SK-N-MC (cell line): Measurements from ENCODE around the gene IFT172.

Experiments used
- EZH2 ChIP-seq: fragments of 200-600 bp; sonication (generic); IDR thresholded peaks from one replicate; pipeline ENCODE4 v1.6.1; 2017; ENCODE audit warnings: antibody characterized with exemption
- FOXP2 ChIP-seq: optimal IDR thresholded peaks from 2 replicates; pipeline ENCODE3; 2011; ENCODE audit warnings: mild to moderate bottlenecking, moderate library complexity; ENCODE audit not compliant: insufficient read depth; ENCODE audit errors: extremely low read length, control extremely low read depth
- POLR2AphosphoS5 ChIP-seq: IDR thresholded peaks from 2 replicates; pipeline ENCODE4 v1.6.1; 2012; ENCODE audit warnings: mild to moderate bottlenecking, low read depth, low read length, borderline replicate concordance

- TF ChIP-seq EZH2 (no peak), POLR2AphosphoS5 (no peak), FOXP2 (no peak)
Observed at GRCh38 chr2:27412419-27413152, 77.0 kb downstream of the IFT172 start.
